ENCODE results near the gene PIP5K1B. TPM values are rescaled to one million over a fixed set of nuclear protein-coding genes. Genes with fewer than 3 reads are reported as not detected.
A peak's percentile ranks its signal among the peaks of the same experiment; 100 is the strongest.

PIP5K1B gene
- total and polyA plus RNA-seq, 7 donors = 10.3 to 72.6 (median 23.5) TPM

DNA sequence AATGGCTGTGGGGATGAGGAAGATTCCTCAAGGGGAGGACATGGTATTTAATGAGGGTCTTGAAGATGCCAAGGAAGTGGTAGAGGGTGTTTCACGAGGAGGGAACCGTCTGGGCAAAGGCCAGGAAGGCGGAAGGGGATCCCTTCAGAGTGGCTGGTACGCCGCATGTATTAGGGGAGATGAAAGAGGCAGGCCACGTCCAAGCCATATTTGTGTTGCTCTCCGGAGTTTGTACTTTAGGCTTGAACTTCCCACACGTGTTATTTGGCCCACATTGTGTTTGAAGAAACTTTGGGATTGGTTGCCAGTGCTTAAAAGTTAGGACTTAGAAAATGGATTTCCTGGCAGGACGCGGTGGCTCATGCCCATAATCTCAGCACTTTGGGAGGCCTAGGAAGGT is 331.8 kb downstream of the PIP5K1B start:
- H3K36me3 ChIP-seq = no peaks in the 10 kb centered on the region
- no peaks in the 10 kb centered on the region for H3K27me3 ChIP-seq
- H3K27ac ChIP-seq = peak overlapping the region; percentile 83 to 86 (median 85)
- intact Hi-C loops (cut with DNase I) = no loop called here
- no peaks in the 10 kb centered on the region for H3K9me3 ChIP-seq
- TF ChIP-seq, protein P1, sequence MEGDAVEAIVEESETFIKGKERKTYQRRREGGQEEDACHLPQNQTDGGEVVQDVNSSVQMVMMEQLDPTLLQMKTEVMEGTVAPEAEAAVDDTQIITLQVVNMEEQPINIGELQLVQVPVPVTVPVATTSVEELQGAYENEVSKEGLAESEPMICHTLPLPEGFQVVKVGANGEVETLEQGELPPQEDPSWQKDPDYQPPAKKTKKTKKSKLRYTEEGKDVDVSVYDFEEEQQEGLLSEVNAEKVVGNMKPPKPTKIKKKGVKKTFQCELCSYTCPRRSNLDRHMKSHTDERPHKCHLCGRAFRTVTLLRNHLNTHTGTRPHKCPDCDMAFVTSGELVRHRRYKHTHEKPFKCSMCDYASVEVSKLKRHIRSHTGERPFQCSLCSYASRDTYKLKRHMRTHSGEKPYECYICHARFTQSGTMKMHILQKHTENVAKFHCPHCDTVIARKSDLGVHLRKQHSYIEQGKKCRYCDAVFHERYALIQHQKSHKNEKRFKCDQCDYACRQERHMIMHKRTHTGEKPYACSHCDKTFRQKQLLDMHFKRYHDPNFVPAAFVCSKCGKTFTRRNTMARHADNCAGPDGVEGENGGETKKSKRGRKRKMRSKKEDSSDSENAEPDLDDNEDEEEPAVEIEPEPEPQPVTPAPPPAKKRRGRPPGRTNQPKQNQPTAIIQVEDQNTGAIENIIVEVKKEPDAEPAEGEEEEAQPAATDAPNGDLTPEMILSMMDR (IDR thresholded peaks at IDR 0.05) = no peak
- TF ChIP-seq POLR2A (IDR thresholded peaks at IDR 0.05) (no peak), POLR2AphosphoS5 (IDR thresholded peaks at IDR 0.05) (no peak), EP300 (IDR thresholded peaks at IDR 0.05) (no peak)
- WGBS, 2 donors = 62 to 73% methylated on average over 10 of the region's 10 CpGs
- DNase-seq = no peak
- H3K4me1 ChIP-seq = peaks cover 0 to 15% (median 12%) of the 10 kb centered on the region in 4 donors
- peak overlapping the region in 3 of 4 donors; percentile 62 to 68 (median 66) for H3K4me3 ChIP-seq

DNA sequence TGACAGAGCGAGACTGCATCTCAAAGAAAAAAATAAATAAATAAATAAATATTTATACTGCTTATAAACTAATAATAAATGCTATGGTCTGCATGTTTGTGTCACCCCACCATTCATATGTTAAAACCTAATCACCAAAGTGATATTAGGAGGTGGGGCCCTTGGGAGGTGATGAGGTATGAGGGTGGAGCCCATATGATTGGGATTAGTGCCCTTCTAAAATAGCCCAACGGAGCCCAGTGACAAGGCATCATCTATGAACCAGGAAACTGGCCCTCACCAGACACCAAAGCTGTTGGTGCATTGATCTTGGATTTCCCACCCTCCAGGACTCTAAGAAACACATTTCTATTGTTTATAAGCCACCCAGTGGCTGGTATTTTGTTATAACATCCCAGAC is 335.6 kb downstream of the PIP5K1B start:
- WGBS, 2 donors = 94 to 97% methylated on average over 2 of the region's 2 CpGs
- Histone ChIP-seq H3K9me3 (no peaks in the 10 kb centered on the region), H3K27ac (no peak overlapping the region), H3K27me3 (no peaks in the 10 kb centered on the region), H3K36me3 (no peaks in the 10 kb centered on the region), H3K4me3 (no peak overlapping the region), H3K4me1 (peaks cover 0 to 21% (median 14%) of the 10 kb centered on the region in 4 donors)
- intact Hi-C loops (cut with DNase I) = no loop called here
- DNase-seq = no peak
- TF ChIP-seq EP300 (IDR thresholded peaks at IDR 0.05) = no peak
- no peak for TF ChIP-seq POLR2A (IDR thresholded peaks at IDR 0.05)
- TF ChIP-seq, protein P1 (IDR thresholded peaks at IDR 0.05) = no peak
- no peak for TF ChIP-seq POLR2AphosphoS5 (IDR thresholded peaks at IDR 0.05)

DNA sequence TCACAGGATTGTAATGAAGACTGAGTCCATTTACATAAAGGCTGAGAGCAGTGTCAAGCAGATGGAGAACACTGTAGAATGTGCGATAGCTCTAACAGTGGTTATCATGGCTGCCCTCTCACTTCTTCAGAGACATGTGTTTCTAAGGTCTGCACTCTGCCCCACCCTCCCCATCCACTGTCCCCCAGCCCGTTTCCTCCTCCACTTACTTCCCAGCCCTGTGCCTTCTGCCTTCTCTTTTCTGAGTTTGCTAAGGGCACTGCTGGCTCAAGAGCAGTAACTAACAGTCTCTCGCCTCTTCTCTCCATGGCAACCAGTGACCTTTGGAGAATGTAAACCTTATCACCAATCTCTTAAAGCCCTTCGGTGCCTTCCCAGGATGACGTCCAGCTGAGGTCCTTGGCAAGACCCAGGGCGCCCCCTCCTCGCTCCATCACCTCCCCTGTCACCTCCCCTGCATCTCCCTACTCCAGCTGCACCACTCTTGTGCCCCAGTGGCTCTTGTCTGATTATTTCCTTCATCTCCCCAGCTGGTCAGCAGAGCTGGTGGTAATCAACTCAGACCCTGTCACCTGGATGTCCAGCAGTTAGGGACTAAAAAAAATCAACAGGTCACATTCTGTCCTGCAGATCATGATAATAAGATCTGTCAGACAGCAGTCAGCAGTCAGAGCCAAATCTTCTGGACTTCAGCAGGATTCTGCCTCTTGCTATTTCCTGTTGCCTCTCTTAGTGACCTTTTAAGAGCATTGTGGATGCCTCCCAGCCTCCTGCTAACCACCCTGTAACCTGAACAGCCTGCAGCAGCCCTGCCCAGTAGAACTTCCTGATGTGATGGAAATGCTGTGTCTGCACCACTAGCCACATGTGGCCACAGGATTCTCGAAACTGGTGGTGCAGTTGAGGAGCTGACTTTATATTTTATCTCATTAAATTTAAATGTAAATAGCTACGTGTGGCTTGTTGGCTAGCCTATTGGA is 339.5 kb downstream of the PIP5K1B start:
- 72 to 73% methylated on average over 9 of the region's 9 CpGs for WGBS, 2 donors
- Histone ChIP-seq H3K36me3 (peaks cover 9 to 33% (median 10%) of the 10 kb centered on the region in 4 donors), H3K27me3 (no peaks in the 10 kb centered on the region), H3K27ac (no peak overlapping the region), H3K4me1 (peaks cover 0 to 10% (median 7%) of the 10 kb centered on the region in 4 donors), H3K4me3 (no peak overlapping the region), H3K9me3 (no peaks in the 10 kb centered on the region)
- TF ChIP-seq POLR2AphosphoS5 (IDR thresholded peaks at IDR 0.05) (no peak), POLR2A (IDR thresholded peaks at IDR 0.05) (no peak), EP300 (IDR thresholded peaks at IDR 0.05) (no peak)
- TF ChIP-seq, protein P1 (IDR thresholded peaks at IDR 0.05) = no peak
- intact Hi-C loops (cut with DNase I) = no loop called here
- no peak for DNase-seq

DNA sequence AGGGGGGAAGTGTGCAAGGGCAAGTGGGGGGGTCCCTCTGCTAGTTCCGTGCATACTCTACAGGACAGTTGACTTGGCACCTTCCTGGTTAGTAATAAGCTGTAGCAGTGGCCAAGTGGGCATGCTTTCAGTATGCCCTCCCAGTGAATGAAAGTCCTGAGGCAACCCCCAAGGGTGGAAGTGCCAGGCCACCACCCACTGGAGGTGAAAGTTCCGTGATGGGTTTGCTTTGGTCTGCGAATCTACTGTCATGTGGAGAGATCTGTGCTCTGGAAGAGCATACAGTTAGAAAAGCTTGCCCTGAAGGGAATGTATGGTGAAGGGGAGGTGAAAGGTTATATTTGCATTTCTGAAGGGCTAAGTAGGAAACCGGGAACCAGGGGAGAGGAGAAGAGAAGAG is 340.8 kb downstream of the PIP5K1B start:
- DNase-seq = no peak
- H3K9me3 ChIP-seq = no peaks in the 10 kb centered on the region
- H3K27me3 ChIP-seq = no peaks in the 10 kb centered on the region
- TF ChIP-seq EP300 (IDR thresholded peaks at IDR 0.05) = no peak
- TF ChIP-seq, protein P1 (IDR thresholded peaks at IDR 0.05) = no peak
- intact Hi-C loops (cut with DNase I) = no loop called here
- H3K36me3 ChIP-seq = peaks cover 9 to 39% (median 11%) of the 10 kb centered on the region in 4 donors
- H3K4me3 ChIP-seq = no peak overlapping the region
- H3K27ac ChIP-seq = no peak overlapping the region
- 74 to 85% methylated on average over 4 of the region's 4 CpGs for WGBS, 2 donors
- H3K4me1 ChIP-seq = peaks cover 0 to 10% (median 7%) of the 10 kb centered on the region in 4 donors

All from sigmoid colon (tissue), 7 donors.